Activated CD4-positive, alpha-beta T cell treated with anti-CD3 and anti-CD28 coated beads for 1 hour (primary cell): ENCODE data around the gene CCND3.

Experiments
- DNase-seq: peaks from one replicate; pipeline ENCODE4 v3.0.0-alpha.2; 2020

CCND3 gene

GRCh38 chr6:41920921-41921711, 20.5 kb downstream of the CCND3 start, which contains the start of the genes BYSL and MED20:
BYSL (plus strand) TSS chr6:41921499; CDS start chr6:41921563, 64 bp downstream.
MED20 (minus strand) TSS chr6:41921139; CDS start chr6:41921018, 121 bp downstream.
- DNase-seq = peak; percentile 90

- DNase-seq = no peak
Measured at GRCh38 chr6:41917528-41917927, 24.1 kb downstream of the CCND3 start.

- DNase-seq = no peak
Measured at GRCh38 chr6:41914869-41915530, 26.6 kb downstream of the CCND3 start.

- DNase-seq = no peak
Measured at GRCh38 chr6:41914343-41914742, 27.3 kb downstream of the CCND3 start.

- no peak for DNase-seq
Measured at GRCh38 chr6:41909727-41910126, 31.9 kb downstream of the CCND3 start.

- peak; percentile 22 for DNase-seq
Measured at GRCh38 chr6:41901882-41902519, 39.6 kb downstream of the CCND3 start.

GRCh38 chr6:41900861-41901260, 40.7 kb downstream of the CCND3 start:
- no peak for DNase-seq

- DNase-seq = no peak
Measured at GRCh38 chr6:41896281-41896680, 45.3 kb downstream of the CCND3 start.

- peak; percentile 81 for DNase-seq
Measured at GRCh38 chr6:41895300-41896233, 46.0 kb downstream of the CCND3 start, which contains the start of gene USP49. USP49 (minus strand) TSS chr6:41895375; CDS start chr6:41806983, 88,392 bp downstream.

- no peak for DNase-seq
Measured at GRCh38 chr6:41894366-41895299, 47.0 kb downstream of the CCND3 start.

GRCh38 chr6:41892921-41893564, 48.6 kb downstream of the CCND3 start:
- DNase-seq = no peak

GRCh38 chr6:41887331-41887751, 54.3 kb downstream of the CCND3 start:
- DNase-seq = no peak

GRCh38 chr6:41885930-41886329, 55.7 kb downstream of the CCND3 start:
- DNase-seq = no peak

- DNase-seq = no peak
Measured at GRCh38 chr6:41884957-41885356, 56.7 kb downstream of the CCND3 start.
